ENCODE results near the gene IFNA13.

IFNA13 gene

GRCh38 chr9:21357479-21358460 lies 10.1 kb downstream of the IFNA13 start:
- no peak overlapping the region for H3K4me3 ChIP-seq (ENCODE audit: low read length)
- DNase-seq (ENCODE audit: low read depth) = no peak
- TF ChIP-seq, protein P1, sequence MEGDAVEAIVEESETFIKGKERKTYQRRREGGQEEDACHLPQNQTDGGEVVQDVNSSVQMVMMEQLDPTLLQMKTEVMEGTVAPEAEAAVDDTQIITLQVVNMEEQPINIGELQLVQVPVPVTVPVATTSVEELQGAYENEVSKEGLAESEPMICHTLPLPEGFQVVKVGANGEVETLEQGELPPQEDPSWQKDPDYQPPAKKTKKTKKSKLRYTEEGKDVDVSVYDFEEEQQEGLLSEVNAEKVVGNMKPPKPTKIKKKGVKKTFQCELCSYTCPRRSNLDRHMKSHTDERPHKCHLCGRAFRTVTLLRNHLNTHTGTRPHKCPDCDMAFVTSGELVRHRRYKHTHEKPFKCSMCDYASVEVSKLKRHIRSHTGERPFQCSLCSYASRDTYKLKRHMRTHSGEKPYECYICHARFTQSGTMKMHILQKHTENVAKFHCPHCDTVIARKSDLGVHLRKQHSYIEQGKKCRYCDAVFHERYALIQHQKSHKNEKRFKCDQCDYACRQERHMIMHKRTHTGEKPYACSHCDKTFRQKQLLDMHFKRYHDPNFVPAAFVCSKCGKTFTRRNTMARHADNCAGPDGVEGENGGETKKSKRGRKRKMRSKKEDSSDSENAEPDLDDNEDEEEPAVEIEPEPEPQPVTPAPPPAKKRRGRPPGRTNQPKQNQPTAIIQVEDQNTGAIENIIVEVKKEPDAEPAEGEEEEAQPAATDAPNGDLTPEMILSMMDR (conservative IDR thresholded peaks at IDR 0.05; ENCODE audit: low read depth, low read length) = no peak

DNA sequence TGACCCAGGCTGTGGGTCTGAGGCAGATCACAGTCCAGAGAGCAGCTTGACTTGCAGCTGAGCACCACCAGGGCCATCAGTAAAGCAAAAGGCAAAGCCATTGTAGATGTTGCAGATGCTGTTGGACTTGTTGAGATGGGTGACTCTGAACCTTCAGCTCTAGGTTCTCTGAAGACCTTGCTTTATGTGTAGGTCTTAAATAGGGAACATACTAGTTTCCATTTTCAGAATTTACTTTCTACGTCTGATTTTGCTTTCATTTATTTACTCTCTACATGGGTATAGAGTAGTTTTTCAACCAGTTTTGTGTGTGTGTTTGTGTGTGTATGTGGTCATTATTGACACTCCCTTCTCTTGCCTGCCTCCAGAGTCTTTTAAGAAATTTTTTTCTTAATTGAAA lies 17.1 kb downstream of the IFNA13 start, which contains the start of gene IFNA6:
IFNA6 (minus strand) TSS at position 101 of the 400 bp plus-strand sequence; CDS start at position 101, 0 bp downstream.
- H3K4me3 ChIP-seq (ENCODE audit: low read length) = no peak within 1 kb of the TSS
- TF ChIP-seq, protein P1 (conservative IDR thresholded peaks at IDR 0.05; ENCODE audit: low read depth, low read length) = no peak
- no peak for DNase-seq (ENCODE audit: low read depth)

DNA sequence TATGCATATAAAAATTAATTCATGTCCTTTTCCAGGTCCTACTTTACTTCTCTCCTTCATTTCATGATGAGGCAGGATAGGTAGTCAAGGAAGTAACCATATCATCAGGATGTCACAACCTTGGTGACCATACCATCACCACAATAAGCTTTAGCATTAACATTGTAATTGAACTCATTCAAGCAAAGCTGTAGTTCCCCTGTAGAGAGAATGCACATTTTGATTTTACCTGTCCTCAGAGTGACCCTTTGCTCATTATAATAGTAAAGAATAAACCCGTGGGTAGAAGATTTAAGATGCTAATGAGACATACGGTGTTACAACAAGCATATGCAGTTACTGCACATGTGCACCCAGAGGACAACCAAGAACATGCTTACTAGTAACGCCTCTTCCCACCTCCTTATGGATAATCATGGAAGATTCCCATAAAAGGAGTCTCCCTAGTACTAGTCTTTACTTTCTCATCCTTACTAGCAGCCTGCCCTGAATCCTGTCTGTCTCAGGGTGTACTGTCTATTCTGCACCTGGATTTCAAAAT lies 19.4 kb downstream of the IFNA13 start:
- H3K4me3 ChIP-seq (ENCODE audit: low read length) = no peak overlapping the region
- DNase-seq (ENCODE audit: low read depth) = no peak
- TF ChIP-seq, protein P1 (conservative IDR thresholded peaks at IDR 0.05; ENCODE audit: low read depth, low read length) = no peak

- no peak for DNase-seq (ENCODE audit: low read depth)
- no peak overlapping the region for H3K4me3 ChIP-seq (ENCODE audit: low read length)
- TF ChIP-seq, protein P1 (conservative IDR thresholded peaks at IDR 0.05; ENCODE audit: low read depth, low read length) = no peak
These were observed 27.1 kb downstream of the IFNA13 start for GRCh38 chr9:21340735-21341134.

DNA sequence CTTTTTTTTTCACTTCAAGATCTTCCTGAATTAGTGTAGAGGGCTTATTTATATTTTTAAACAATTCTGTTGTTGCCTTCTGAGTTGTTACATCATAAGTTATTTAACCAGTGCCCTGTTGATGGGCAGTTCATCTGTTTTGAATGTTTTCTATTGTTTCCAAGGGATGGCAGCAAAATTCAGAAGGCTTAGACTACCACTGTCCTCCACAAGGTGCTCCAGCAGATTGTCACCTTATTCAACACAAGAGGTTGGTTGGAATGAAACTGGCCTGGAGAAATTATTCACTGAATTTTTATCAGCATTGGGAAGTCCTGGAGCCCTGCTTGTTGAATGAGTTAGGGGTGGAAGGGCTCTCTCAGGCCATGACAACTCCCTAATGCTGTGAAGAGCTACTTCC lies 31.4 kb downstream of the IFNA13 start:
- DNase-seq (ENCODE audit: low read depth) = no peak
- TF ChIP-seq, protein P1 (conservative IDR thresholded peaks at IDR 0.05; ENCODE audit: low read depth, low read length) = no peak
- H3K4me3 ChIP-seq (ENCODE audit: low read length) = no peak overlapping the region

DNA sequence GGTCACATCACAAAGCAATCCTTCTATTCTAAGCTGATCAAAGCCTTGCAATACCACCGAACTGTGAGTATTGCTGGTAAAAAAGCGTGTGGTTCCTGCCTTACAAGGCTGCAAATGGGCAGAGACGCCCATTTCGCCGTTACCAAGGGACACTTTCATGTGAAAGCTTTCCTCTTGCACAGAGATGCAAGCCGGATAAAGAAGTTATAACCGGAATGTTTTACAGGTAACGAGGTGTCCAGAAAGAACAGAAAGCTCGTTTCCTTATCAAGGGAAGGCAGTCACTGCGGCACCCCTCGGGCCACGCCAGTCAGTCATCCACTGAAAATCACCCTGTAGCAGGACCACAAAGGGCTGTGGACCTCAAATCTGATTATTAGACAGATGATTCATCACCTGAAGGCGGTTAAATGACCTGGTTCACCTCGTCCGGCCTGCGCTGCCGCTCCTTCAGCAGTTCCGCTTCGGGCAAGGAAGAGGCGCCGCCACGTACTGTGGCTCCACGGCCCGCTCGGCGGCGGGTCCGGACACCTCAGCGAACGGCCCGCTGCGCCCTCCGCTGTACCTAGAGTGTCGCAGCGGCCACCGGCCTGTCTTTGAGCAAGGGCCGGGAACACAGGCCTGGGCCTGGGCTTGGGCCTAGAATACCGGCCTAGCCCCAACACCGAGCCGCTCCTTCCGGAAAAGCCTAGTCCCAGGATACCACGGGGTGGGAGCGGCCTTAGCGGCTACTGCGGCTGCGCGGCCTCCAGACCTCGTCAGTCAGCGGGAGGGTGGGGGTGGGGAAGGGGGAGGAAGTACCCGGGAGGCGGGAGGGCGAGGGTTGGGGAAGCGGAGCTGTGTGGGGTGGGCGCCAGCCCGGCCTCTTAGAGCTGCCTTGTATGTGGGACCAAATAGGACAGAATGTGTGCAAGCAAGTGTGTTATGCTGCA lies 32.9 kb downstream of the IFNA13 start, which contains the start of gene KLHL9:
KLHL9 (minus strand) TSS at position 704 of the 932 bp plus-strand sequence; CDS start at position 159, 545 bp downstream.
- TF ChIP-seq, protein P1 (conservative IDR thresholded peaks at IDR 0.05; ENCODE audit: low read depth, low read length) = no peak
- H3K4me3 ChIP-seq (ENCODE audit: low read length) = peak within 1 kb of the TSS; percentile 92
- DNase-seq (ENCODE audit: low read depth) = peak; percentile 71
